Measurements from ENCODE around the gene INSR. TPM values are rescaled to one million over a fixed set of nuclear protein-coding genes. Genes with fewer than 3 reads are reported as not detected.

Gene INSR
- total RNA-seq, 4 donors from 2014 or later, result 66.0 to 118 (median 106) TPM

GRCh38 chr19:7203332-7203731, 90.9 kb downstream of the INSR start:
- TF ChIP-seq CTCF (IDR thresholded peaks at IDR 0.05; ENCODE audit: low read depth), result no peak

GRCh38 chr19:7202888-7203287, 91.3 kb downstream of the INSR start:
- no peak for TF ChIP-seq CTCF (IDR thresholded peaks at IDR 0.05; ENCODE audit: low read depth)

GRCh38 chr19:7200736-7201135, 93.5 kb downstream of the INSR start:
- no peak for TF ChIP-seq CTCF (IDR thresholded peaks at IDR 0.05; ENCODE audit: low read depth)

GRCh38 chr19:7199613-7200533, 94.3 kb downstream of the INSR start:
- no peak for TF ChIP-seq CTCF (IDR thresholded peaks at IDR 0.05; ENCODE audit: low read depth)

GRCh38 chr19:7197760-7198696, 96.2 kb downstream of the INSR start:
- no peak for TF ChIP-seq CTCF (IDR thresholded peaks at IDR 0.05; ENCODE audit: low read depth)

GRCh38 chr19:7197119-7197759, 97.0 kb downstream of the INSR start:
- TF ChIP-seq CTCF (IDR thresholded peaks at IDR 0.05; ENCODE audit: low read depth), result no peak

Data from subcutaneous adipose tissue (tissue), 4 donors.